SU-DHL-6 (cell line): ENCODE measurements around the gene RAMAC.

Source experiments
- CTCF ChIP-seq: fragments of 200-600 bp; sonication (generic); IDR thresholded peaks from one replicate; pipeline ENCODE4 v1.5.1; 2017; ENCODE audit warnings: antibody characterized with exemption, mild to moderate bottlenecking, low read length, moderate library complexity; ENCODE audit not compliant: insufficient read depth, poor library complexity, severe bottlenecking
- EZH2phosphoT487 ChIP-seq: fragments of 200-600 bp; sonication (generic), shearing (Covaris generic); conservative IDR thresholded peaks from 2 replicates; pipeline ENCODE4 v1.6.1; 2018; ENCODE audit warnings: mild to moderate bottlenecking, antibody characterized with exemption, low read length, moderate library complexity, mixed read lengths

GRCh38 chr15:82945326-82945725 is 40.7 kb upstream of the RAMAC start:
- TF ChIP-seq CTCF (no peak), EZH2phosphoT487 (no peak)
